ENCODE data around the gene SAV1.
"Not testable (repeated sequence)": the region's sequence is repeated elsewhere in the genome, so short reads cannot be mapped to it uniquely, and the experiment has no call there.

The SAV1 gene

DNA sequence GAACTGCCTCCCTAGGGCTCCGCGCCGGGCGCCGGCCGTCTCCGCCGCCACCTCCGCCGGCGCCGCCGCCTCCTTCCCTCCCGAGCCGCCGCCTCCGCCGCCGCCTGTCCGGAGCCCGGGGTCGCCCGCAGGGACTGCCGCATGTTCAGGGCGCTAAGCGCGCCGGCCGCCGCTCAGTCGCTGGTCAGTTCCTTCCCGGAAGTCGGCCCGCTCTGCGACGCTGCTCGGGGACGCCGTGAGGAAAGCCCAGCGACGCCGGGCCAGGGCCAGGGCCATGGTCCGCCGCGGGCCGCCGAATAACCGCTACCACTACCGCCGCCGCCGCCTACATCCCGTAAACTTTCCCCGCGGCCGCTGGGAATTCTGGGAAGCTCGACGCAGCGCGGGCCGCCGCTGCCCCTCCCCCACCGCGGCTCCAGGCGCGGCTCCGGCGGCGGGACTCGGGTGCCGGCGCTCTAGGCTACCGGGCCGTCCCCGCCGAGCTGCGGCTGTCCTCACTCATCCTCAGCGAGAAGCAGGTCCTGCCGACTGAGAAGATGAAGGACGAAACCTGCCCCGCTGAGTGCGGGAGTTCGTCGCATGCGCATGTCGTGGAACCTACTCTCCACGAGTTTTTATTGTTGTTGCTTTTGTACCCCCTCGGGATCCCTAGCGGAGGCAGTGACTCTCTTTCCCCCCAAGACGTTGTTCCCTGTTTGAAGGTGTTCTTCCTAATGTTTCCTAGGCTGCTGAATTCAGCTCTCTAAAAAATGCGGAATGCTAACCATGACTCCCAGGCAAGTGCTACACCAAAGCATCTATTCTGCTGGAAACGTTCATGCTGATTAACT, at the start of gene SAV1:
TSS of gene SAV1 (minus strand) at position 311 of the 830 bp plus-strand sequence. CDS start 339 bp downstream, outside the sequence.
- H3K27ac ChIP-seq = peak within 1 kb of the TSS; percentile 60 to 99 (median 92)
- H3K4me3 ChIP-seq = peak within 1 kb of the TSS; percentile 59 to 96 (median 92)

DNA sequence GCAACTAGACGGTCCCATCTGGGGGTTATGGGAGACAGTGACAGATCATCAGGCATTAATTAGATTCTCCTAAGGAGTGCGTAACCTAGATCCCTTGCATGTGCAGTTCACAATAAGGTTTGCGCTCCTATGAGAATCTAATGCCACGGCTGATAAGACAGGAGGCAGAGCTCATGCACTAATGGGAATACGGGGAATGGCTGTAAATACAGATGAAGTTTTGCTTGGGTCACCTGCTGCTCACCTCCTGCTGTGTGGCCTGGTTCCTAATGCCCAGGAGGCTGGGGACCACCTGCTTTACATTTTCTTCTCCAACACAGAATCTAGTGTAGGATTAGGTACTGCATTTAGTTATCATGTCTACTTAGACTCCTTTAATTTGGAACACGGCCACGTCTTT, 49.7 kb upstream of the SAV1 start:
- no peak overlapping the region for H3K27ac ChIP-seq
- H3K4me3 ChIP-seq = no peak overlapping the region

DNA sequence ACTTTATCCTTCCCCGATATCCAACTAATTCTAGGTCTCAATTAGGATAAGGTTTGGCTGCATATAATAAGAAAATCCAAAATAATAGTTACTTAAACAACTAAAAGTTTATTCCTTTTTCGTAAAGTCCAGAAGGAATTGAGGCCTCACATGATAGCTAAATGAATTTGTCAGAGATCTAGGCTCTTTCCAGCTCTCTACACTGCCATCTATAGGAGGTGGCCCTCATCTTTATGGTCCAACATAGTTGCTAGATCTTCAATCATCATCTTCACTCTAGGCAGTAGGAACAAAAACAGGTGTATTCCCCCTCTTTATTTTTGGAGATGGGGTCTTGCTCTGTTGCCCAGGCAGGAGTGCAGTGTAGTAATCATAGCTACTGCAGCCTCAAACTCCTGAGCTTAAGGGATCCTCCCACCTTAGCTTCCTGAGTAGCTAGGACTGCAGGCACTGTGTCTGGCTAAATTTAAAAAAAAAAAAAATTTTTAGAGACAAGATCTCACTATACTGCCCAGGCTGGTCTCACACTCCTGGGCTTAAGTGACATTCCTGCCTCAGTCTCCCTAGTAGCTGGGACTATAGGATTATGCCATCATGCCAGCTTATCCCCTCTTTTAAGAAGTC, 46.5 kb upstream of the SAV1 start:
- Histone ChIP-seq H3K4me3 (no peak overlapping the region), H3K27ac (no peak overlapping the region)

DNA sequence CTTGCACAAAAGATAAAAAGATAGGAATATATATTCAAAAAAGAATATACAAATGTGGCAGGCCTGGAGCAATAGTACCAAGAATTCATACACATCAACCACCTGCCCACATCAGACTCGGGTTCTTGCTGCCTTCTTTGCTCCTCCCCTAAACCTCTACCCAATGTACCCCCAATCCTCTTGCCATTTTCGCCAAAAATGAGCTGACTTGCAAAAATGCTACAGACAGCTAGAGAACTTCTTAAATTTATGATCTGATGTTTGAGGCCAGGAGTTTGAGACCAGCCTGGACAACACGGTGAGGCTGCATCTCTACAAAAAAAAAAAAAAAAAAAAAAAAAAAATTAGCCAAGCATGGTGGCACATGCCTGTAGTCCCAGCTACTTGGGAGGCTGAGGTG, 42.9 kb upstream of the SAV1 start:
- Histone ChIP-seq H3K4me3 (no peak overlapping the region), H3K27ac (no peak overlapping the region)

DNA sequence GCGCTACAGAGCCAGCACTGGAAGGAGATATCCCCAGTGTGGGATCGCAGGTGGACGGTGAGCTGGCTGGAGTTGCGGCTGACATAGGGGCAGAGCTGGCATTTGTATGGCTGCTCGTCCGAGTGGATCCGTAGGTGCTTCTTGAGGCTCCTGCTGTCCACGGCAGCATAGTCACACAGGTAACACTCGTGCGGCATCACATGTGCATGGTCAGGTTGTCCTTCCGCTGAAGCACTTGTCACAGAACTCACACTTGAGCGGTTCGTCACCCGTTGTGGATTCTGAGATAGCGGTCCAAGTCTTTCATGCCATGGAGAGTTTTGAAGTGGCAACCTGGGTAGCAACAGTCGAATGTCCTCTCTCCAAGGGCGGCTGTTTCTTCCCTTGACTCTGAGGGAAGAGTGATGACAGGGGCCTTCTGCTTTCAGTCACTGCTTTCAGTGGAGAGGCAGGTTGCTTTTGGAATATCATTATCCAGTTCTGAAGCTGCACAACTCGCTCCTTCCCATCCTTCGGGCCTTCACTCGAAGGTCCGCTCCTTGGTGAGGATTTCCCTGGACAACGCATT, 37.0 kb upstream of the SAV1 start:
- no peak overlapping the region for H3K4me3 ChIP-seq
- no peak overlapping the region for H3K27ac ChIP-seq

DNA sequence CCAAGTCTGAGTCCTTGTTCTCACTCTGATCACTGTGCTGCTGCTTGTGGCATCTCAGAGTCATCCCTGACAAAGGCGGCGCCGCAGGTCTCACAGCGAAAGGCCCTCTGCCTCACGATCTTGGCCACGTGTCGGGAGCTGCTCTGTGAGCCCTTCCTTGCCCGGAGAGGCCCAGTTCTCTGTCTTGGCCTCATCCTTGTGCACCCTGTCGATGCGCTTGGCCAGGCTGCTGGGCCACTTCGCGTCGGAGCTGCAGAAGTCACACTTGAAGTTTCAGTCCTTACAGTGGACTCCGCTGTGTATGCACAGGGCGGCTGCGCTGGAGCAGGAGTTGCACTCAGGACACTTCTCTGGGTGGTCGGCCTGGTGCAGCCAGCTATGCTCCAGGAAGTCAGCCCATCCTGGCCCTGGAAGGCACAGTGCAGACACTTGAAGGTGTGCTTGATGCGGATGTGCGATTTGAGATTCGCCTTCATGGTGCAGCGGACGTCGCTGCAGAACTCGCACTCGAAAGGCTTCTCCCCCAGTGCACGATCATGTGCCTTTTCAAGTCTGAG, 36.4 kb upstream of the SAV1 start:
- H3K27ac ChIP-seq = no peak overlapping the region

DNA sequence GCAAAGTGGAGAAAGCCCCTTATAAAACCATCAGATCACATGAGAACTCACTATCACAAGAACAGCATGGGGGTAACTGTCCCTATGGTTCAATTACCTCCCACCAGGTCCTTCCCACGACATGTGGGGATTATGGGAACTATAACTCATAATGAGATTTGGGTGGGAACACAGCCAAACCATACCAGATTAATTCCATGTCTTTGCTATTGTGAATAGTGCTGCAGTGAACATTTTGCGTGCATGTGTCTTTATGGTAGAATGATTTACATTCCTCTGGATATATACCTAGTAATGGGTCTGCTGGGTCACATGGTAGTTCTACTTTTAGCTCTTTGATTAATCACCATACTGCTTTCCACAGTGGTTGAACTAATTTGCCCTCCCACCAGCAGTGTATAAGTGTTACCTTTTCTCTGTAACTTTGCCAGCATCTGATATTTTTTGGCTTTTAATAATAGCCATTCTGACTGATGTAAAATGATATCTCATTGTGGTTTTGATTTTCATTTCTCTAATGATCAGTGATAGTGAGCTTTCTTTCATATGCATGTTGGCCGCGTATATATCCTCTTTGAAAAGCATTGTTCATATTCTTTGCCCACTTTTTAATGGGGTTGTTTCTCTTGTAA, 29.7 kb upstream of the SAV1 start:
- Histone ChIP-seq H3K27ac (no peak overlapping the region), H3K4me3 (no peak overlapping the region)

More for the DNA sequence above, 36.4 kb upstream of the SAV1 start:
- no peak overlapping the region for H3K4me3 ChIP-seq

DNA sequence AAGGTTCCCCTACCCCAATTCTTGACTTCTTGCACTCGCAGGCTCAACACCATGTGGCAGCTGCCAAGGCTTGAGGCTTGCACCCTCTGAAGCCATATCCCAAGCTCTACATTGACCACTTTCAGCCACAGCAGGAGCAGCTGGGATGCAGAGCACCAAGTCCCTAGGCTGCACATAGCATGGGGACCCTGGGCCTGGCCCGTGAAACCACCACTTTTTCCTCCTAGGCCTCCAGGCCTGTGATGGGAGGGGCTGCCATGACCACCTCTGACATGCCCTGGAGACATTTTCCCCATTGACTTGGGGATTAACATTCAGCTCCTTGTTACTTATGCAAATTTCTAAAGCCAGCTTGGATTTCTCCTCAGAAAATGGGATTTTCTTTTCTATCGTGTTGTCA, 26.2 kb upstream of the SAV1 start:
- H3K27ac ChIP-seq, H3K4me3 ChIP-seq: not testable (repeated sequence)

DNA sequence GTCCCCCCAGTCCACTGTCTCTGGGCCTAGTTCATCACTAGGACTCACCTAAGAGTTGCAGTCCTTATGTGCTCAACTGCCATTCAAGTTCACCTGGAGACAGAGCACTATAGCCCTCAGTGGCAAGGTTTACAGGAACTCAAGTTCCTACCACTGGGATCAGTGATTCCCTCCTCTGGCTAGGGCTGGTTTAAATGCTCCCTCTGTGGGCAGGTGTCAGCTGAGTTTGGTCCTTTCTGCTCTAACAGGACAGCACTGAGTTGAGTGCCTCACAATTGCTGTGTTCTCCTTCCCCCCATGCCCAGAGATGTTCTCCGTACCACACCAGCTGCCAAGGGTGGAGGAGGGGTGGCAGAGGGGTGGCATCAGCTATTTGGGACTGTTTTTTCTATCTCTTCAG, 20.8 kb upstream of the SAV1 start:
- Histone ChIP-seq H3K27ac (no peak overlapping the region), H3K4me3 (no peak overlapping the region)

DNA sequence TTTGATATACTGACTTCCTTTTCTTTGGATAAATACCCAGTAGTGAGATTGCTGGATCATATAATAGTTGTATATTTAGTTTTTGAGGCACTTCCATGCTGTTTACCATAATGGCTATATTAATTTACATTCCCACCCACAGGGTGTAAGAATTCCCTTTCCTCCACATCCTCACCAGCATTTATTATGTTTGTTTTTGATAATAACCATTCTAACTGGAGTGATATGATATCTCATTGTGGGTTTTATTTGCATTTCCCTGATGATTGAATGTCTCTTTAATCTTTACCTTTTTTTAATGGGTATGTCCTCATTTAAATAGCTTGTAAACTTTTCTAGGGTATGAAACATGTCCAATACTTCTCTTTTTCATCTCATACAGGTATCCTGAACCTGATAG, 11.6 kb upstream of the SAV1 start:
- Histone ChIP-seq H3K4me3 (no peak overlapping the region), H3K27ac (no peak overlapping the region)

DNA sequence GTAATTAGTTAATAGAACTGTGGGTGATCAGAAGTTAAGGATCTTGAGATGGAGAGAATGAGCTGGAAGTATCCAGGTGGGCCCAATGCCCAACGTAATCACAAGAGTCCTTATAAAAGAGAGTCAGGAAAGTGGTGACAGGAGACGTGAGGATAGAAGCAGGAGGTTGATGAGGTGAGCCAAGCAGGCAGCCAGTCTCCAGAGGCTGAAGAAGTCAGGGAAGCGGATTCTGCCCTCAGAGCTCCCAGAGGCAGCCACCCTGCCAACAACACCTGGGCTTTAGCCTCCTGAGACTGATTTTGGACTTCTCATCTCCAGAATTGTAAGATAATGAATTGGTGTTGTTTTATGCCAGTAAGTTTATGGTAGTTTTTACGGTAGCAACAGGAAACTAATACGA, 10.1 kb upstream of the SAV1 start:
- H3K4me3 ChIP-seq = no peak overlapping the region
- peak overlapping the region in 18 of 21 experiments; percentile 2 to 74 (median 55) for H3K27ac ChIP-seq

DNA sequence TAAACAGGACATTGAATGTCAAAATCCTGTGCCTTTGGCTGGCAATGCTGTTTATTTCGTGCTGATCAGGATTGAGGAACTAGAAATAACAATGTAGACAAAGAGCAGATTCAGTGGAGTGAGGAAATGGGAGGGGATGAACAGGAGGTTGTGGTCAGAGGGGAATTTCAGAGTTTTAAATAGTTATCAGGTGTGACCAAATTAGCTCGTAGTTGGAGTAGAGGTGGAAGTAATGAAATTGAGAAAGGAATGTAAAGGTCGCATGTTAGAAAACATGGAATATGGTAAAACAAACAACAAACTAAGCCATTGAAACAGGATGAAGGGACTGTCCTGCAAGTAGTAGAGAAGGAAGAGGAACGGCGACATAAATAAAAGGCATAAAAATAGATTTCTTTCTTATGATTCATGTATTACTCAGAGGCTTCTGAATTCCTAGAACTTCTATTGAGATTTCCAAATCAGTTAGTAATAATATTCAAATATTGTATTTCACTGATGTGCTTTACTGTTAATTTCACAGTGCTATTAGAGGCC, 9.5 kb upstream of the SAV1 start:
- no peak overlapping the region for H3K4me3 ChIP-seq
- peak overlapping the region in 16 of 21 experiments; percentile 2 to 74 (median 58) for H3K27ac ChIP-seq

DNA sequence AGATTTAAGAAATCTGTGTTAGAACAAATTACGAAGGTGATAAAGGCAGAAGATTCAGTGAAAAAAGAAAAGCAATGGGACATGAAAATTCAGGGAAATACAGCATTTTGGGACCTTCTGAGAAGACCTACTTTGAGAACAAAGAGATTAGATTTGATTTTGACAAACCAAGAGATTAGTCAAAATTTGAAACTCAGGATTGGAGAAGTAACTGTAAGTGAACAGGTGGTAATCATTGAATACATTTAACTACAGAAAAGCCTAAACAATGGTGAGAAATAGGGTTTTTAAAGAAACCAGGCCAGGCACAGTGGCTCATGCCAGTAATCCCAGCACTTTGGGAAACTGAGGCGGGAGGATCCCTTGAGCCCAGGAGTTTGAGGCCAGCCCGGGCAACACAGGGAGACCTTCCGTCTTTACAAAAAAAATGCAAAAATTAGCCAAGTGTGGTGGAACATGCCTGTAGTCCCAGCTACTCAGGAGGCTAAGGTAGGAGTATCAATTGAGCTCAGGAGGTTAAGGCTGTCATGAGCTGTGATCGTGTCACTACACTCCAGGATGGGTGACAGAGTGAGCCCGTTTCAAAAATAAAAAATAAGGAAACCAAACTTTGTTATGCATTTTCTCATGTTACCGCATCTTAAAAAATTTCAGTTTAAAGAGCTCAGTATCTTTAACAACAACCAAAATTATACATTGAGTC, 8.9 kb upstream of the SAV1 start:
- peak overlapping the region in 14 of 21 experiments; percentile 2 to 74 (median 56) for H3K27ac ChIP-seq

DNA sequence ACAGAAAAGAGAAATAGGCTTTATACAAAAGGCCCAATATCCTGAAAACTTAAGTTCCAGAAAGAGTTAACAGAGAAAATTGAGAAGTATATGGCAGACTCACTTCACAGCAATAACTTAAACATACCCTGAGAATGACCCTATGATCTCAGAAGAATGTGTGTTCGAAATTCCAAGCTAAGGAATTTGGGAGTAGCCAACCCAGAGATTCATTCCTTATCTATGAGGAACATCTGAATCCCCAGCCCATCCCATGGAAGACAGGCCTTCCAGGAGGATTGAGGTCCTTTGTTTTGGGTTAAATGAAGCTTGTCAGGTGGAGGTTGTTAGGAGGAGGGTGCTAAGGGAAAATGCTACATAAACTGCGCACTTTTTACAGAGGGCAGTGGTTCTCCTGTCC, 7.5 kb upstream of the SAV1 start:
- H3K4me3 ChIP-seq = no peak overlapping the region
- H3K27ac ChIP-seq = no peak overlapping the region

More for the DNA sequence above, 8.9 kb upstream of the SAV1 start:
- no peak overlapping the region for H3K4me3 ChIP-seq

DNA sequence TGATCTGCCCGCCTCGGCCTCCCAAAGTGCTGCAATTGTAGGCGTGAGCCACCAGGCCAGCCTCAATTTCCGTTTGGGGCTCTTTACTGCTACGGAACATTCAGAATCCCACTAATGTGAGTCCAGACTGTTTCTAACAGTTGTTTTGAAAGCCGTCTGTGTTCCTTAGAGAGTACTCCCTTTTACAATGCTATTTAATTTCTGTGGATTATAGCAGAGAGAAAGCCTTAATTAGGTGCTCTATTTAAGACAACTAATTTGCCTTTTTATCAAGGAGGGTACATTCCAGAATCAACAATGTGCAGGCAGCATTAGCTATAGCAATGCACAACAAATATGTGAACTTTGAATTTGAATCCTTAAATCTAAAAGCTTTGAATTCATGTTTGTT, 2.8 kb upstream of the SAV1 start:
- H3K4me3 ChIP-seq = no peak overlapping the region

DNA sequence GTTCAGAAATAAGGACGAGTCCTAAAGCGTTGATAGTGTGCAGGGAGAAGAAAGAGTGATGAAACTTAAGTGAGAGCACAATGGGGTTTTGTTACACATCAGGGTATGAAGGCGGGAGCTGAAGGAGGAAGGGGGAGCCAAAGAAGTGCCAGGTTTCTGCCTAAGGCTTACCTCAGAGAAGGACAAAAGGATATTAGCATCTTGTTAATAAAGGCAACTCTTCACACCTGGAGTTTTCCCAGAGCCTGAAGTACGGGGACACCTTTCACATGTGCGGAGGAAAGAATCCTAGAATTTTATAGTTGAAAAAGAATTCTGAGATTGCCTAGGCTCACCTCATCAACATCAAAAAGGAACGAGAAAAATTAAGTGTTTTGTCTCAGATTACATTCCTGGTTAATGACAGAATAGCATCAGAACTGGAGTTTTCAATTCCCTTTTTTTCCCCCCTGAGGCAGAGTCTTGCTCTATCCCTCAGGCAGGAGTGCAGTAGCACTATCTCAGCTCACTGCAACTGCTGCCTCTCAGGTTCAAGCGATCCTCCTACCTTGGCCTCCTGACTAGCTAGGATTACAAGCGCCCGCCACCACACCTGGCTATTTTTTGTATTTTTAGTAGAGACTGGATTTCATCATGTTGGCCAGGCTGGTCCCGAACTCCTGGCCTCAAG, 2.2 kb upstream of the SAV1 start:
- Histone ChIP-seq H3K27ac (peak overlapping the region in 2 of 21 experiments; percentile 2 to 8), H3K4me3 (no peak overlapping the region)

More for the DNA sequence above, 2.8 kb upstream of the SAV1 start:
- peak overlapping the region in 1 of 21 experiments; percentile 8 for H3K27ac ChIP-seq

DNA sequence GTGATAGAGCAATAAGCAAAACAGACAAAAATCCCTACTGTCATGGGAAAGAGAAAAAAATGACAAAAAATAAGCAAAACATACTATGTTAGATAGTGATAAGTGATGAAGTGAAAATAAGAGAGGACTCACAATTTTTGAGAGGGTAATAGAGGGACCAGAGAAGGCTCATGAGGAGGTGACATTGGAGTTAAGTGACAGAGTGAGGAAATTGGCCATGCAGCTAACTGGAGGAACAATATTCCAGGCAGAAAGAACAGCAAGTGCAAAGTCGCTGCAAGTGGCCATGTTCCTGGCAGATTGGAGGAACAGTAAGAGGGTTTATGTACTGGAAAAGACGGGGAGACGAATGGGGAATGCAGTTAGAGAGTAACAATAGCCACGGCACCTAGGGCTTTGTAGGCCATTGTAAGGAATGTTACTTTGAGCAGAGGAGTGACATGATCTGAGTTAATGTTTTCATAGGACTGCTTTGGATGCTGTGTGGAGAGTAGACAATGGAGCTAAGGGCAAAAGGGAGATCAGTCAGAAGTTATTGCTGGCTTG, 1.4 kb upstream of the SAV1 start:
- Histone ChIP-seq H3K4me3 (no peak overlapping the region), H3K27ac (peak overlapping the region in 3 of 21 experiments; percentile 2 to 41 (median 4))

DNA sequence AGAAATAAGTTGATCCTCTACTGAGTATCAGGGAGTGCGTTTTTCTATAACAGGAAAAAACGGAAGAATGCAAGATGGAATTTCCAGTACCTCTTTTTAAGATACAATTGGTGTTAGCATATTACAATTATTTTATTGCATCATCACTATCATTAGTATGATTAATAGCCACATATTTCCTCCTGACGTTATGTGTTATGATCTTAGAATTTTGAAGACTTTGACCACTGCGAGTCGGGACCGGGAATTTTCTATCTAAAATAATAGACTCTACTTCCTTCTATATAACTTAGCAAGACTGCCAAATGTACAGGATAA, 679 bp upstream of the SAV1 start:
- peak overlapping the region; percentile 59 to 96 (median 92) for H3K4me3 ChIP-seq
- peak overlapping the region in 19 of 21 experiments; percentile 86 to 99 (median 93) for H3K27ac ChIP-seq

DNA sequence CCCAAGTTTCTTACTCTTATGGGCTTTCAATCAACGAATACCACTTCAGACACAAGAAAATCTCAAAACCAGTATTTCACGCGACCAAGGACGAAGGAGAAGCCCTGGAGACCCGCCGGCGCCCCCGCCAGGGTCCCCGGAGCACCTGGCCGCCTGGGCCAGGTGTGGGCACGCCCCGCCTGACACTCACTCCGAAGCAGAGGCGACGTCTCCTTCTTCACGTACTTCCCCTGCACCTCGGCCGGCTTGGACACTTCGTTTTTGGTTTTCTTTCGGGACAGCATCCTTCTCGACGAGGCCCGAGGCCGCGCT, 466 bp downstream of the SAV1 start:
- peak overlapping the region; percentile 59 to 96 (median 92) for H3K4me3 ChIP-seq
- H3K27ac ChIP-seq = peak overlapping the region; percentile 60 to 99 (median 92)

Measured in skin epidermis (tissue), 12 donors.